IMR-90 (cell line): Measurements from ENCODE around the gene FAM53C. TPM values are rescaled to one million over a fixed set of nuclear protein-coding genes. Genes with fewer than 3 reads are reported as not detected.

ENCODE experiments used
- ATAC-seq: fragments of 200-7000 bp; cut with Tn5 transposase; 2 replicates; pipeline ENCODE4 v1.9.1; 2020; ENCODE audit warnings: low read depth, mild to moderate bottlenecking, moderate library complexity
- BruUV-seq: library from RNA; stranded (reverse); fragments of 400-500 nt; replicated peaks from 2 replicates; lab custom pipeline; 2021; lab: Mats Ljungman, UMichigan
- CTCF ChIA-PET: fragments of 300-600 bp; formaldehyde crosslinking; extraction: SDS; loops from one replicate; lab custom pipeline; 2021; ENCODE audit warnings: antibody characterized with exemption; lab: Yijun Ruan, JAX
- POLR2A ChIA-PET: fragments of 300-600 bp; sonication (Branson Sonifier 250); formaldehyde crosslinking; loops from one replicate; lab custom pipeline; 2022; ENCODE audit warnings: antibody characterized with exemption; ENCODE audit not compliant: unreplicated experiment; lab: Charles Lee
- DNase-seq: peaks from one replicate; pipeline ENCODE4 v3.0.0; 2013
- H2AFZ ChIP-seq: replicated peaks from 2 replicates; pipeline ENCODE3; 2013; ENCODE audit warnings: low read length, mild to moderate bottlenecking; ENCODE audit not compliant: poor library complexity
- H2AK5ac ChIP-seq: 2 replicates; pipeline ENCODE4 v1.6.1; 2013; ENCODE audit warnings: low read depth, low read length, inconsistent platforms
- H2AK9ac ChIP-seq: replicated peaks from 2 replicates; pipeline ENCODE3; 2013; ENCODE audit warnings: mild to moderate bottlenecking, low read depth, low read length, moderate library complexity; ENCODE audit not compliant: poor library complexity
- H2BK120ac ChIP-seq: 2 replicates; pipeline ENCODE4 v1.6.1; 2013; ENCODE audit warnings: low read depth, low read length, inconsistent platforms
- H2BK15ac ChIP-seq: 3 replicates; pipeline ENCODE4 v1.6.1; 2013; ENCODE audit warnings: low read depth, low read length, inconsistent platforms
- H2BK20ac ChIP-seq: 2 replicates; pipeline ENCODE4 v1.6.1; 2013; ENCODE audit warnings: low read depth, mild to moderate bottlenecking, inconsistent platforms, low read length, moderate library complexity
- H2BK5ac ChIP-seq: 2 replicates; pipeline ENCODE4 v1.6.1; 2013; ENCODE audit warnings: mild to moderate bottlenecking, low read depth, low read length, inconsistent platforms; ENCODE audit not compliant: poor library complexity, severe bottlenecking
- H3K14ac ChIP-seq: replicated peaks from 2 replicates; pipeline ENCODE4 v1.6.1; 2013; ENCODE audit warnings: low read depth, low read length, inconsistent platforms
- H3K18ac ChIP-seq: 2 replicates; pipeline ENCODE4 v1.6.1; 2013; ENCODE audit warnings: low read depth, low read length, control low read depth
- H3K23ac ChIP-seq: 2 replicates; pipeline ENCODE4 v1.6.1; 2013; ENCODE audit warnings: low read depth, low read length, inconsistent platforms
- H3K27ac ChIP-seq: 2 replicates; pipeline ENCODE4 v1.5.1; 2013; ENCODE audit warnings: mild to moderate bottlenecking, control low read depth, low read length; ENCODE audit not compliant: insufficient read depth
- H3K27me3 ChIP-seq: 2 replicates; pipeline ENCODE4 v1.6.1; 2013; ENCODE audit warnings: low read length; ENCODE audit not compliant: control insufficient read depth, insufficient read depth
- H3K36me3 ChIP-seq: 2 replicates; pipeline ENCODE4 v1.6.1; 2013; ENCODE audit warnings: low read length, mixed read lengths; ENCODE audit not compliant: control insufficient read depth, insufficient read depth
- H3K4ac ChIP-seq: 2 replicates; pipeline ENCODE4 v1.6.1; 2013; ENCODE audit warnings: low read depth, low read length, inconsistent platforms
- H3K4me1 ChIP-seq: 2 replicates; pipeline ENCODE4 v1.6.1; 2013; ENCODE audit warnings: low read length, mixed read lengths; ENCODE audit not compliant: control insufficient read depth, insufficient read depth
- H3K4me2 ChIP-seq: 2 replicates; pipeline ENCODE4 v1.6.1; 2013; ENCODE audit warnings: low read depth, mild to moderate bottlenecking, control low read depth, low read length, moderate library complexity
- H3K4me3 ChIP-seq: 2 replicates; pipeline ENCODE4 v1.5.1; 2013; ENCODE audit warnings: low read depth, mild to moderate bottlenecking, control low read depth, low read length, moderate library complexity; ENCODE audit not compliant: insufficient read depth
- H3K56ac ChIP-seq: 2 replicates; pipeline ENCODE4 v1.6.1; 2013; ENCODE audit warnings: low read length, inconsistent platforms; ENCODE audit not compliant: insufficient read depth; ENCODE audit errors: extremely low read depth
- H3K79me1 ChIP-seq, 2 experiments: 2 replicates each; pipeline ENCODE4 v1.6.1; 2013; ENCODE audit warnings: low read length in 2 of 2, inconsistent platforms in 1 of 2, low read depth in 1 of 2
- H3K9ac ChIP-seq: 2 replicates; pipeline ENCODE4 v1.6.1; 2013; ENCODE audit warnings: low read depth, low read length, control low read depth
- H3K9me1 ChIP-seq: 2 replicates; pipeline ENCODE4 v1.6.1; 2013; ENCODE audit warnings: low read length, inconsistent platforms; ENCODE audit not compliant: insufficient read depth
- H3K9me3 ChIP-seq: 2 replicates; pipeline ENCODE4 v1.6.1; 2013; ENCODE audit warnings: low read length; ENCODE audit not compliant: control insufficient read depth, insufficient read depth
- H4K20me1 ChIP-seq: 2 replicates; pipeline ENCODE4 v1.6.1; 2013; ENCODE audit warnings: low read length, inconsistent platforms; ENCODE audit not compliant: insufficient read depth
- H4K5ac ChIP-seq: 2 replicates; pipeline ENCODE4 v1.6.1; 2013; ENCODE audit warnings: mild to moderate bottlenecking, low read depth, low read length, control low read depth
- H4K8ac ChIP-seq, 2 experiments: 2 replicates each; pipeline ENCODE4 v1.6.1; 2013; ENCODE audit warnings: low read depth in 2 of 2, low read length in 2 of 2, control low read depth in 1 of 2, inconsistent platforms in 1 of 2
- H4K91ac ChIP-seq: 2 replicates; pipeline ENCODE4 v1.6.1; 2013; ENCODE audit warnings: low read depth, low read length, inconsistent platforms; ENCODE audit not compliant: insufficient read depth
- CEBPB ChIP-seq: IDR thresholded peaks from 2 replicates; pipeline ENCODE4 v1.6.1; 2012; ENCODE audit warnings: low read depth, low read length, improper control_type of control experiment
- CHD1 ChIP-seq: IDR thresholded peaks from 2 replicates; pipeline ENCODE4 v1.6.1; 2012; ENCODE audit warnings: low read depth, low read length, improper control_type of control experiment
- CTCF ChIP-seq: conservative IDR thresholded peaks from 2 replicates; pipeline ENCODE4 v1.5.1; 2012; ENCODE audit warnings: mild to moderate bottlenecking, low read depth, low read length, improper control_type of control experiment
- MAFK ChIP-seq: IDR thresholded peaks from 2 replicates; pipeline ENCODE4 v1.6.1; 2012; ENCODE audit warnings: low read depth, low read length, improper control_type of control experiment
- MAZ ChIP-seq: IDR thresholded peaks from 2 replicates; pipeline ENCODE4 v1.6.1; 2012; ENCODE audit warnings: low read depth, mild to moderate bottlenecking, low read length, improper control_type of control experiment, moderate library complexity, borderline replicate concordance
- MXI1 ChIP-seq: IDR thresholded peaks from 2 replicates; pipeline ENCODE4 v1.6.1; 2012; ENCODE audit warnings: low read depth, mild to moderate bottlenecking, low read length, moderate library complexity, borderline replicate concordance
- NFE2L2 ChIP-seq: fragments of 150-350 bp; IDR thresholded peaks from 2 replicates; pipeline ENCODE4 v1.6.1; 2016; ENCODE audit warnings: low read depth, mild to moderate bottlenecking, low read length
- POLR2A ChIP-seq: IDR thresholded peaks from 2 replicates; pipeline ENCODE4 v1.6.1; 2012; ENCODE audit warnings: mild to moderate bottlenecking, low read depth, low read length
- RCOR1 ChIP-seq: IDR thresholded peaks from 2 replicates; pipeline ENCODE4 v1.6.1; 2012; ENCODE audit warnings: mild to moderate bottlenecking, low read length, improper control_type of control experiment; ENCODE audit not compliant: insufficient replicate concordance
- RFX5 ChIP-seq: IDR thresholded peaks from 2 replicates; pipeline ENCODE4 v1.8.0; 2012; ENCODE audit warnings: low read depth, mild to moderate bottlenecking, low read length, moderate library complexity
- SMC3 ChIP-seq: fragments of 150-350 bp; IDR thresholded peaks from 2 replicates; pipeline ENCODE4 v1.6.1; 2016; ENCODE audit warnings: low read depth, mild to moderate bottlenecking, antibody characterized with exemption, low read length, moderate library complexity
- USF2 ChIP-seq: fragments of 150-350 bp; IDR thresholded peaks from 2 replicates; pipeline ENCODE4 v1.6.1; 2017; ENCODE audit warnings: mild to moderate bottlenecking, antibody characterized with exemption, low read length, low read depth
- WGBS, 2 experiments: methylation state at CpG; one replicate each; pipeline versions ENCODE4 v1.1.5 to v1.1.7; 2013; ENCODE audit warnings: missing lambda C conversion rate in 2 of 2; ENCODE audit not compliant: insufficient read length in 1 of 2; ENCODE audit errors: extremely low coverage in 2 of 2; 5-methylcytosine and 5-hydroxymethylcytosine counted together
- dilution Hi-C: fragments of 300-500 bp; cut with HindIII; formaldehyde crosslinking; loops from one replicate; pipeline ENCODE4 v1.14.3; 2018; ENCODE audit warnings: low sequenced_read_pairs; ENCODE audit not compliant: unreplicated experiment
- in situ Hi-C: fragments of 300-500 bp; cut with MboI; formaldehyde crosslinking; loops from 3 replicates; pipeline ENCODE4 v1.14.3; 2019; ENCODE audit warnings: low sequenced_read_pairs, inconsistent platforms, mixed read lengths
- intact Hi-C: fragments of 100-400 bp; cut with micrococcal nuclease; formaldehyde crosslinking; loops from 2 replicates; pipeline ENCODE4 v1.10.0; 2022
- polyA plus RNA-seq, 3 experiments: library from polyadenylated mRNA; depleted of rRNA; stranded (reverse); fragments of >200 nt; gene quantifications; 2 replicates each; pipeline ENCODE4 v1.2.3, GENCODE V29; 2012; ENCODE audit warnings: low replicate concordance in 1 of 3
- total RNA-seq: library from RNA; depleted of rRNA; stranded (reverse); fragments of >200 nt; gene quantifications from 2 replicates; pipeline ENCODE4 v1.2.3, GENCODE V29; 2012
- TF ChIP-seq, protein P1 (sequence below): fragments of 150-350 bp; IDR thresholded peaks from 2 replicates; pipeline ENCODE4 v1.6.1; 2016; ENCODE audit warnings: low read depth, mild to moderate bottlenecking, low read length, moderate library complexity, borderline replicate concordance

The FAM53C gene
- total and polyA plus RNA-seq, 2 of the 4 experiments (the other 2 are of a cell fraction), result 21.5 to 25.6 TPM

DNA sequence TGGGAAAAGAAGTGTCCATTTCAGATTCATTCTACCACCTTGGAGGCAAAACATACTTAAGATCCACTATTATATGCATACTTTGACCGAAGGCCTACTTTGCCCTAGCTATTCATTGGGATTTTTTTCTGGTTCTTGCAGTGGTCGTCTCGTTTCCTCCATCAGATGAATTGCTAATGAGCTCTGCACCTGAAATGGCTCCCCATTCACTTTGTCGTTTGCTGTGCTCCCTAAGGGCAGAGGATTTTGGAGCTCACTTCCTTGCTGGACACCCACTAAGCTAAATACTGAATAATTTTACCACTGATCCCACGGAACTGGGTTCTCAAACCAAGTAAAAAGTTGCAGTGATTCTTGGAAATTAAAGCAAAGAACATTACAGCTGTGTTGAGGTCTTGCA is 16.3 kb downstream of the FAM53C start:
- Histone ChIP-seq H4K8ac (no peak overlapping the region), H3K27ac (peak overlapping the region; percentile 56; the same call in 1 of the 2 replicates), H3K14ac (peak overlapping the region; percentile 22), H3K9ac (peak overlapping the region; percentile 76), H3K23ac (peak overlapping the region; percentile 57; the same call in 1 of the 2 replicates), H3K9me1 (no peaks in the 10 kb centered on the region), H3K56ac (no peak overlapping the region), H3K4me1 (peaks cover 2% of the 10 kb centered on the region; the same call in 1 of the 2 replicates), H2BK120ac (no peak overlapping the region), H4K20me1 (peaks cover 43% of the 10 kb centered on the region), H2BK5ac (no peak overlapping the region), H4K5ac (peak overlapping the region; percentile 58; the same call in 1 of the 2 replicates), H3K79me1 (peaks cover 6 to 28% of the 10 kb centered on the region in 2 experiments; a peak in 3 of 4 replicates), H3K4me3 (peak overlapping the region; percentile 73), H3K18ac (no peak overlapping the region), H3K36me3 (peaks cover 2% of the 10 kb centered on the region), H3K4me2 (peak overlapping the region; percentile 89), H2BK20ac (no peak overlapping the region), H3K27me3 (no peaks in the 10 kb centered on the region), H2AFZ (no peak overlapping the region), H3K4ac (no peak overlapping the region), H2BK15ac (no peak overlapping the region), H3K9me3 (peaks cover 4% of the 10 kb centered on the region), H2AK9ac (no peak overlapping the region), H2AK5ac (no peak overlapping the region), H4K91ac (no peak overlapping the region)
- WGBS, 2 experiments, result no CpG with 5 or more reads among the region's 5 CpGs
- TF ChIP-seq RFX5, result no peak
- no peak for TF ChIP-seq MAFK
- no peak for TF ChIP-seq MXI1
- no peak for TF ChIP-seq SMC3
- TF ChIP-seq CTCF, result no peak
- TF ChIP-seq, protein P1, sequence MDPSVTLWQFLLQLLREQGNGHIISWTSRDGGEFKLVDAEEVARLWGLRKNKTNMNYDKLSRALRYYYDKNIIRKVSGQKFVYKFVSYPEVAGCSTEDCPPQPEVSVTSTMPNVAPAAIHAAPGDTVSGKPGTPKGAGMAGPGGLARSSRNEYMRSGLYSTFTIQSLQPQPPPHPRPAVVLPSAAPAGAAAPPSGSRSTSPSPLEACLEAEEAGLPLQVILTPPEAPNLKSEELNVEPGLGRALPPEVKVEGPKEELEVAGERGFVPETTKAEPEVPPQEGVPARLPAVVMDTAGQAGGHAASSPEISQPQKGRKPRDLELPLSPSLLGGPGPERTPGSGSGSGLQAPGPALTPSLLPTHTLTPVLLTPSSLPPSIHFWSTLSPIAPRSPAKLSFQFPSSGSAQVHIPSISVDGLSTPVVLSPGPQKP, result no peak
- TF ChIP-seq RCOR1, result no peak
- no peak for TF ChIP-seq USF2
- no peak for TF ChIP-seq POLR2A
- TF ChIP-seq CEBPB, result no peak
- TF ChIP-seq NFE2L2, result no peak
- no peak for TF ChIP-seq CHD1
- TF ChIP-seq MAZ, result no peak
- DNase-seq (no peak), ATAC-seq (no peak)
- ChIA-PET POLR2A (no interaction called here), CTCF (interaction anchor here (0.5 to 1.4 kb wide), 3 partner anchors 16 to 160 kb away, joined by 3 to 4 read pairs (median 3); no protein-coding TSS in a partner anchor)
- intact Hi-C loops, result no loop called here
- no TSS peak for BruUV-seq
- dilution Hi-C loops, result no loop called here
- in situ Hi-C loops, result no loop called here
